HG02970 (cell line): ENCODE measurements around the gene FAM120A.

Experiments
- ATAC-seq: cut with Tn5 transposase; IDR thresholded peaks from one replicate; pipeline ENCODE4 v1.9.1; 2021; ENCODE audit warnings: mild to moderate bottlenecking, moderate library complexity, moderate number of reproducible peaks; ENCODE audit not compliant: unreplicated experiment, low FRiP score

FAM120A gene

GRCh38 chr9:93589688-93590087, 138.2 kb downstream of the FAM120A start:
- no peak for ATAC-seq

GRCh38 chr9:93590609-93591234, 139.2 kb downstream of the FAM120A start:
- no peak for ATAC-seq

GRCh38 chr9:93591301-93592007, 140.0 kb downstream of the FAM120A start:
- ATAC-seq, result no peak

- no peak for ATAC-seq
Observed at GRCh38 chr9:93592008-93592642, 140.6 kb downstream of the FAM120A start.

- no peak for ATAC-seq
Observed at GRCh38 chr9:93592643-93593021, 141.1 kb downstream of the FAM120A start.

GRCh38 chr9:93593144-93593658, 141.7 kb downstream of the FAM120A start:
- no peak for ATAC-seq

- ATAC-seq, result no peak
Observed at GRCh38 chr9:93594041-93594756, 142.7 kb downstream of the FAM120A start.

- no peak for ATAC-seq
Observed at GRCh38 chr9:93595461-93595860, 144.0 kb downstream of the FAM120A start.

- ATAC-seq, result no peak
Observed at GRCh38 chr9:93595861-93596365, 144.4 kb downstream of the FAM120A start.

GRCh38 chr9:93596399-93596798, 144.9 kb downstream of the FAM120A start:
- ATAC-seq, result no peak

- ATAC-seq, result no peak
Observed at GRCh38 chr9:93597142-93597706, 145.7 kb downstream of the FAM120A start.

- ATAC-seq, result no peak
Observed at GRCh38 chr9:93597871-93598646, 146.6 kb downstream of the FAM120A start.

GRCh38 chr9:93598647-93599241, 147.3 kb downstream of the FAM120A start:
- no peak for ATAC-seq

GRCh38 chr9:93599571-93600403, 148.3 kb downstream of the FAM120A start:
- no peak for ATAC-seq

- ATAC-seq, result no peak
Observed at GRCh38 chr9:93600504-93600903, 149.0 kb downstream of the FAM120A start.

- ATAC-seq, result no peak
Observed at GRCh38 chr9:93601063-93601462, 149.6 kb downstream of the FAM120A start.

GRCh38 chr9:93601666-93602065, 150.2 kb downstream of the FAM120A start:
- no peak for ATAC-seq

- no peak for ATAC-seq
Observed at GRCh38 chr9:93603011-93603410, 151.5 kb downstream of the FAM120A start.
